ENCODE data around the gene FAM131A.
"Not testable (repeated sequence)": the region's sequence is repeated elsewhere in the genome, so short reads cannot be mapped to it uniquely, and the experiment has no call there.

Gene FAM131A

DNA sequence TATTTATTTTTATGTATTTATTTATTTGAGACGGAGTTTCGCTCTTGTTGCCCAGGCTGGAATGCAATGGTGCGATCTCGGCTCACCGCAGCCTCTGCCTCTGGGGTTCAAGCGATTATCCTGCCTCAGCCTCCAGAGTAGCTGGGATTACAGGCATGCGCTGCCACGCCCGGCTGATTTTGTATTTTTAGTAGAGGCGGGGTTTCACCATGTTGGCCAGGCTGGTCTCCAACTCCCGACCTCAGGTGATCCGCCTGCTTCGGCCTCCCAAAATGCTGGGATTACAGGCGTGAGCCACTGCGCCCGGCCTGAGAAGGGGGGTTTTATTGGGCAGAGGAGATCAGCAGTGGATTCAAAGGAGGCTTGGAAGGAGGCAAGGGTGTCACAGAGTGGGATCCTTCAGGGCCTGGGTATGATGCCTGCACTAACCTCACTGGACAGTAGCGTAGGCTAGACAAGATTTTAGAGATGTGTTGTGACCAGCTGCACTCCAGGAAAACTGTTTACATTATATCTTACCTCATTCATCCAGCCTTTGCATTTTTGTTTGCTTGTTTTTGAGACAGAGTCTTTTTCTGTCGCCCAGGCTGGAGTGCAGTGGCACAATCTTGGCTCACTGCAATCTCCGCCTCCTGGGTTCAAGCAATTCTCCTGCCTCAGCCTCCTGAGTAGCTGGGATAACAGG lies 2.2 kb downstream of the FAM131A start:
- not testable (repeated sequence) for DNase-seq (ENCODE audit: low read depth in 2 of 2)

DNA sequence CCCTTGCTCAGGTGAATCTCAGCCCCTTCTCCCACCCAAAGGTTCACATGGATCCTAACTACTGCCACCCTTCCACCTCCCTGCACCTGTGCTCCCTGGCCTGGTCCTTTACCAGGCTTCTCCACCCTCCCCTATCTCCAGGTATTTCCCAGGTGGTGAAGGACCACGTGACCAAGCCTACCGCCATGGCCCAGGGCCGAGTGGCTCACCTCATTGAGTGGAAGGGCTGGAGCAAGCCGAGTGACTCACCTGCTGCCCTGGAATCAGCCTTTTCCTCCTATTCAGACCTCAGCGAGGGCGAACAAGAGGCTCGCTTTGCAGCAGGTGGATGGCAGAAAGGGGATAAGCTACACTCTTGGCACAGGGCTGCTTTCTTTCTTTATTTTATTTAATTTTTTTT lies 4.5 kb downstream of the FAM131A start:
- no peak for DNase-seq (ENCODE audit: low read depth in 2 of 2)

DNA sequence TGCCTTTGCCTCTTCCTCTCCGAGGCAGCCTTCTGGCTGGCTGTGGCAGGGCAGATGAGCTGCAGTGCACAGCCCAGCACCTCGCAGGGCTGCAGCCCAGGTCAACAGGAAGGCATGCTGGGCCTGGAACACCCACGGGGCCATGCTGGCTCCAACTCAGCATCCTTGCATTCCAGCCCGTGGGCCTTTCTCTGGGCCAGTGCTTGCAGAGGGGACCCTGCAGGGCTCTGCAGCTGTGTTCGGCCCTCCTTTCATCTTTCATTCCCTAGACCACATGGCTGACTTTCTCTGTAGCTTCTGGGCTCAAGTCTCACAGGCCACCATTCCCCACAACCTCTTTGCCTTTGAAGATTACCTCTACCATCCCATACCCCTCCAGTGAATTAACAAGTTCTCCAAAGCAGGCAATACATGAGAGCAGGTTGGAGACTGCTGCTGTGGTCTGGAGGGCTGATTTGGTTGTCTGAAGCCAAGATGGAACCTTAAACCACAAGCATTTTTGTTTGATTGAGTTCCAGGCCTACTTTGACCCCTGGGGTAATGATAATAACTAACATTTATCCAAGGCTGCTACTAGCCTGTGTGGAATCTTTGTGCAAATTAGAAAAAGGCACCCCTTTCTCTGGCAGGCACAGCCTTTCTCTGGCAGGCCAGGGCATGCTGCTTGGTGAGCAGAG lies 5.9 kb downstream of the FAM131A start:
- DNase-seq (ENCODE audit: low read depth in 2 of 2) = no peak

DNA sequence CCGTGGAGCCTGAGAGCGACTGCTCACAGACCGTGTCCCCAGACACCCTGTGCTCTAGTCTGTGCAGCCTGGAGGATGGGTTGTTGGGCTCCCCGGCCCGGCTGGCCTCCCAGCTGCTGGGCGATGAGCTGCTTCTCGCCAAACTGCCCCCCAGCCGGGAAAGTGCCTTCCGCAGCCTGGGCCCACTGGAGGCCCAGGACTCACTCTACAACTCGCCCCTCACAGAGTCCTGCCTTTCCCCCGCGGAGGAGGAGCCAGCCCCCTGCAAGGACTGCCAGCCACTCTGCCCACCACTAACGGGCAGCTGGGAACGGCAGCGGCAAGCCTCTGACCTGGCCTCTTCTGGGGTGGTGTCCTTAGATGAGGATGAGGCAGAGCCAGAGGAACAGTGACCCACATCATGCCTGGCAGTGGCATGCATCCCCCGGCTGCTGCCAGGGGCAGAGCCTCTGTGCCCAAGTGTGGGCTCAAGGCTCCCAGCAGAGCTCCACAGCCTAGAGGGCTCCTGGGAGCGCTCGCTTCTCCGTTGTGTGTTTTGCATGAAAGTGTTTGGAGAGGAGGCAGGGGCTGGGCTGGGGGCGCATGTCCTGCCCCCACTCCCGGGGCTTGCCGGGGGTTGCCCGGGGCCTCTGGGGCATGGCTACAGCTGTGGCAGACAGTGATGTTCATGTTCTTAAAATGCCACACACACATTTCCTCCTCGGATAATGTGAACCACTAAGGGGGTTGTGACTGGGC lies 7.3 kb downstream of the FAM131A start:
- no peak for DNase-seq (ENCODE audit: low read depth in 2 of 2)

DNA sequence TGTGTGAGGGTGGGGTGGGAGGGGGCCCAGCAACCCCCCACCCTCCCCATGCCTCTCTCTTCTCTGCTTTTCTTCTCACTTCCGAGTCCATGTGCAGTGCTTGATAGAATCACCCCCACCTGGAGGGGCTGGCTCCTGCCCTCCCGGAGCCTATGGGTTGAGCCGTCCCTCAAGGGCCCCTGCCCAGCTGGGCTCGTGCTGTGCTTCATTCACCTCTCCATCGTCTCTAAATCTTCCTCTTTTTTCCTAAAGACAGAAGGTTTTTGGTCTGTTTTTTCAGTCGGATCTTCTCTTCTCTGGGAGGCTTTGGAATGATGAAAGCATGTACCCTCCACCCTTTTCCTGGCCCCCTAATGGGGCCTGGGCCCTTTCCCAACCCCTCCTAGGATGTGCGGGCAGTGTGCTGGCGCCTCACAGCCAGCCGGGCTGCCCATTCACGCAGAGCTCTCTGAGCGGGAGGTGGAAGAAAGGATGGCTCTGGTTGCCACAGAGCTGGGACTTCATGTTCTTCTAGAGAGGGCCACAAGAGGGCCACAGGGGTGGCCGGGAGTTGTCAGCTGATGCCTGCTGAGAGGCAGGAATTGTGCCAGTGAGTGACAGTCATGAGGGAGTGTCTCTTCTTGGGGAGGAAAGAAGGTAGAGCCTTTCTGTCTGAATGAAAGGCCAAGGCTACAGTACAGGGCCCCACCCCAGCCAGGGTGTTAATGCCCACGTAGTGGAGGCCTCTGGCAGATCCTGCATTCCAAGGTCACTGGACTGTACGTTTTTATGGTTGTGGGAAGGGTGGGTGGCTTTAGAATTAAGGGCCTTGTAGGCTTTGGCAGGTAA lies 8.1 kb downstream of the FAM131A start:
- no peak for DNase-seq (ENCODE audit: low read depth in 2 of 2)

DNA sequence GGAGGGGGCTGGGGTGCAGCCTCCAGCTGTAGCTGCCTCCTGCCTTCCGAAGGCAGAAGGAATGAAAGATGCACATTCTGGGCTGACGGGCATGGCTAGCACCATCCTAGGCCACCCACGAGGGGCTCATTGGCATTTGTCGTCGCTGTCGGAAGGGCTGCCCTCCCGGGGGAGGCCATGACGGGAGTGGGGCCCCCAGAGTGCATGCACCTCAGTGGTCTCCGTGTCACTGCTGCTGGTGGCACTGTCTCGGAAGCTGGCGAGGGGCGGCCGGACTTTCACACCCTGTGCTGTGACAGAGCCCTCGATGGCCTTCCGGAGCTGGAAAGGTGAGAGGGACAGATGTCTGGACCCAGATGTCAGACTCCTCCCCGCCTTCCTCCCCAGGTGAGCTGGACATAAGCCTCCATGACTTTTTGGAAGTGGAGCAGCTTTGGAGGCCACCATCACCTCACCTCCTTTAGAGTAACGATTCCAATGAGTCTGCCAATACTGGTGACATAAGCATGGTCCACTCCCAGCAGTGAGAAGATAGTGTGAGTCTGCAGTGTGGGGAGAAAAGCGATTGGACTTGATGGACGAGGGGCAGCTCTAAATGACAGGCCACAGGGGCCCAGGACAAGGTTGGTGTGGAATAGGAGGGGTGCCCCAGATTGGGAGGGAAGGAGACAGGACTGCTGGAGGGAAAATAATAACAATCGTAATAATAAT lies 9.2 kb downstream of the FAM131A start:
- no peak for DNase-seq (ENCODE audit: low read depth in 2 of 2)

DNA sequence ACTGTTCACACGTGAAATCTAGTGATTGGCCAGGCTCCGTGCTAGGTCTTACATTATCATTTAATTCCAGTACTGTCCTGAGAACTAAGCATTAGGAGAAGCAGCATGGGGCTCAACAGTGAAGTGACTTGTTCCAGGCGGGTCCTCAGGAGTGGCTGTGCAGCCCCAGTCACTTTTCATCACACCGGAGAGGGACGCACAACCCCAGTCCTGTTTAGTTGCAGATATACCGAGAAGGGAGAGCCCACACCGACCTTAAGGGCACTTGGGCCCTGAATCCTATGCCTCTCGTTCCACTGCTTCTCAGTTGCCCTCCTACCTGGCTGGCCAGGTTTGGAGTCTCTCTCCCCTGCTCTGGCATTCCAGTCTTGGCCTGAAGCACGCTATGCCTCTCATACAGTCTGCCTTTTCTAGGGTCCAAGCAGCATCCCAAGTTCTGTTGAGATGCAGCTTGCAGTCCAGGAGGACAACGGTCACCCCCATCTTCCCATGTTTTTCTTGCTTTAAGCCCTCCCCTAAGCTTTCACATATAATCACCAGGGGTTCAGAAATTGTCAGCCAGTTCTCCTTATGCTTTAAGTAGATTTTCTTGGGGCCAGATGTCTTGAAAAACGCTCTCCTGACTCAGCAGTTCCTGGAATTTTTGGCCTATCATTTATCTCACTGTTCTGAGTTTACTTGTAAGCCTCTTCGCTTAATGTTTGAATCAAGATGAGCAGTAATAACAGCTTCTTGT lies 10.1 kb downstream of the FAM131A start:
- DNase-seq (ENCODE audit: low read depth in 2 of 2) = no peak

DNA sequence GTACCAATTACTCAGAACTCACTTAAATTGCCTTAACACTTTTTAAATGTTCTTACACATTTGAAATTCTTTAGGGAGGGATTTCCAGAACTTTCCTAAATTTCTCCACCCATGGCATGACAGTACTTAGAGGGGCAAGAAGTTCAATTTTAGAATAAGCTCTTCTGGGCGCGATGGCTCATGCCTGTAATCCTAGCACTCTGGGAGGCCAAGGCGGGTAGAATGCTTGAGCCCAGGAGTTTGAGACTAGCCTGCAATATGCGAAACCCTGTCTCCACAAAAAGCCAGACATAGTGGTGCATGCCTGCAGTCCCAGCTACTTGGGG lies 10.6 kb downstream of the FAM131A start:
- DNase-seq (ENCODE audit: low read depth in 2 of 2) = no peak

DNA sequence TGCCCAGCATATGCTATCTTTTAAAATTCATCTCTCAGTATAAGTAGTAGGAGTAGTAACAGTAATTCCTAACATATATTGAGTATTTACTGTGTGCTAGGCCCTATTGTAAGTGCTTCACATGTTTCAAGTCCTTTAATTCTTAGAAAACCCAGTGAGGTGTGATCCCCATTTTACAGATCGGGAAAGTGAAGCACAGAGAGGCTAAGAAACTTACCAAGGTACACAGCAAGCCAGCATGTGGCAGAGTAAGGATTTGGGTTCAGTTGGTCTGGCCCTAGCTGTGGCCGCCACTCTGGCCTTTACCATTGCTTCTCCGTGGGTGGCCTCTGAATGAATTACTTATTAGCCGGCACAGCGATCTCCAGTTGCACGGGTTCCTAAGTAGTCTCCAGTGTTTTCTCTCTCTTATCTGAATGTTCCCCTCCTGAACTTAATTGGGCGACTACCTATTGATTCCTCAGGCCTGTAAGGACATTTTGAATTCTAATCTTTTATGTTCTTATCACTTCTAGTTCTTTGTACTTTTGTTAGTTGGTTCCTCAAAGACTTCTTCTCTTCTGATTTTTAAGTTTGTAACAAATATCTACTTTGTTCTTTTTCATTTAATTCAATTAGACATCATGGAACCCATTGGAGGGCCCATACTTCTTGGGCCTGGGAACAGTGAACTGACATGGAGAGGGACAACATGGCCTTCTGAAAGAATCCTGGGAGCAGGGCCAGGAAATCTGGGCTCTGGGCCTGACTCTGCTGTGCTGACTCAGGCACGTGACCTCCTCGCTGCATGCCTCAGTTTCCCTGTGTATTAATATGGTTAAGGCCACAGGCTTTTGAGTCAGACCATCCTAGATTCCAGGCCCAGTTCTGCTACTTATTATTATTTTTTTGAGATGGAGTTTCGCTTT lies 12.4 kb downstream of the FAM131A start:
- no peak for DNase-seq (ENCODE audit: low read depth in 2 of 2)

DNA sequence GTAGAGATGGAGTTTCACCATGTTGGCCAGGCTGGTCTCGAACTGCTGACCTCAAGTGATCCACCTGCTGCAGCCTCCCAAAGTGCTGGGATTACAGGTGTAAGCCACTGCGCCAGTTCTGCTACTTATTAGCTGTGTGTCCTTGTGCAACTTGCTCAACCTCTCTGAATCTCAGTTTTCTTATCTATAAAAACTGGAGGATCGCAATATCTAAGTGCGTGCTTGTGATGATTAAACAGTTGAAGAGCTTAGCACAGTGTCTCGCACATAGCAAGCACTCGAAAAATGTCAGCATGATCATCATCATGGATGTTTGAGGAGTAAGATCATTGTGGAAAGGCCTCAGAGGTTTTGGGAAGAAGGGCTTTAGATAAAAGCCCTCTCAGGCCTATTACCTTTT lies 13.2 kb downstream of the FAM131A start:
- no peak for DNase-seq (ENCODE audit: low read depth in 2 of 2)

DNA sequence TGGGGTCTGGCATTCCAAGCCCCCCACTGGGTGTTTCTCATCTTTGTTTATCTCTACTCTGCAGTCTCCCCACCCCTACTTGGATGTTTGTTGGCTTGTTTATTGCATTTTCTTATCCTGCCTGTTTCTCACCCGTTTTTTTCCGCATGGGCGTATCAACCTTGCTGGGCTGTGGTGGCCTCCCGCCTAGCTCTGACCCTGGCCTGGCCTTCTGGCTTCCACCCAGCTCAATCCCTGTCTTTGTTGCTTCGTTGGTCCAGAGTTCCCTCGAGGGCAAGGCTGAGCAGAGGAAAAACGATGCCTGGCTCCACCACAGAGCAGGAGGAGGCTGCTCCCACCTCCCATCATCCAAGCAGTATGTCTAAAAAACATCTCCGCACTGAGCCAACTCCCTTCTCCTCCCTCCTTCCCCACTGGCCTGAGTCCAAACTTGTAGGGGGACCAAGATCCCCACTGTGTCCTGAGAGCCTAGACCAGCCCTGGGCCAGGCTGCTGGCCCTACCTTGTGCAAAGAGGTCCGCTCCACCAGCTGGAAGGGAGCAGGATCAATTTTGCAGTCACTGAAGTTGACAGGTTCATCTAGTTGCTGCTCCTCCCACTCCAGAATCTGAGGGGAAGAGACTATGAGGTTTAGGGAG lies 14.2 kb downstream of the FAM131A start:
- DNase-seq (ENCODE audit: low read depth in 2 of 2) = no peak

DNA sequence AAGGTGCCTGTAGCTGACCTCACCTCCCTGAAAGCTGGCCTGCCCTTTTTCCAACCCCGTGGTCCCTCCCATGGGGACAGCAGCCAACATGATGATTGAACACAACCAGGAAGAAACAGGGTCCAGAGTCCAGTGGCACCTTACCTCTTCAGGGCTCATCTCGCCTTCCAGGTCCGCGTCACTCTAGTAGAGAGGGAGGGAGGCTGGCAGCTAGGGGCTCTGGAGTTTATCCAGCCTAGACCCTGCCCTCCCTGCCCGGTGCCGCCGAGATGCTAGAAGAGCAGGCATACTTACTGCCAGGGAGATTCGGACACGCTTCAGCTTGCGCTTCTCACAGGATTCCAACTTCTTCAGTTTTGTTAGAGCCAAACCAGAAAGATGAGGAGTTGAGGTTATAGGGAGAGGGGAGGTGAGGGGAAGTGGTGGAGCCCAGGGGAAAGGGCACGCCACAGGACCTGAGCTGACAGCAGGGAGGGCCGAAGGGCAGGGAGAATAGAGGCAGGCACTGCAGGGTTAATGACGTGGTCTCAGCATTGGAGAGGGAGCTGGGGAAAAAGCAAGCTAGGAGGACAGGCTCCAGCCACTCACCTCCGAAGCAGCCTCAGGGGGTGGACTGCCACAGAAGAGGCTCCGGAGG lies 14.9 kb downstream of the FAM131A start:
- no peak for DNase-seq (ENCODE audit: low read depth in 2 of 2)

DNA sequence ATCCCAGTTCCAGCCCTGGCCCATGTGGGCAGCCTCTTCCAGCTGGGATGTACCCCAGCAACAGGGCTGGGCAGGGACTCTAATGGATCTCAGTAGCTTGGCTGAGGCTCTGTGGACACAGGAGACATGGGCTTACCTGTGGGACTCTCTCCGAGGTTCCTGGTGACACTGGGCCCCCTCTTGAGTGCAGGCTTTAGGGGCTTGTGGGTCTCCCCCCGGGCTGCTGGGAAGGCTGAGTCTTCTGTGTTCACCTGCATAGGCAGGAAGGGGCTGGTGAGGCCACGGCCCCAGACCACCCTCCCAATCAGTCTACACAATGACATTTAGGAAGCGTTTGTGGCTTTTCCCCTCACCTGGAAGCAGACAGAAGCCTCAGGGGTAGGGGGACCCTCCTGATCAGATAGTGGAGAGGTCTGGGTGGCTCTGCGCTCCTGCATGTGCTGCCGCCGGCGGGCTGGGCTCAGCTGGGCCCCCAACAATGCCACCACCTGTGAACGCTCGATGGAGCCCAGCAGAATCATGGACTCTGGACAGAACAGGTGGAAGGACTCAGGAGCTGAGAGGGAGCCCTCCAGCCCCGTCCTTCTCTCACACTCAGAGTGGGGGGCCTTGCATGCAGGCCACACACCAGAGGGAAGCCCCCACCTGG lies 15.6 kb downstream of the FAM131A start:
- DNase-seq (ENCODE audit: low read depth in 2 of 2) = no peak

DNA sequence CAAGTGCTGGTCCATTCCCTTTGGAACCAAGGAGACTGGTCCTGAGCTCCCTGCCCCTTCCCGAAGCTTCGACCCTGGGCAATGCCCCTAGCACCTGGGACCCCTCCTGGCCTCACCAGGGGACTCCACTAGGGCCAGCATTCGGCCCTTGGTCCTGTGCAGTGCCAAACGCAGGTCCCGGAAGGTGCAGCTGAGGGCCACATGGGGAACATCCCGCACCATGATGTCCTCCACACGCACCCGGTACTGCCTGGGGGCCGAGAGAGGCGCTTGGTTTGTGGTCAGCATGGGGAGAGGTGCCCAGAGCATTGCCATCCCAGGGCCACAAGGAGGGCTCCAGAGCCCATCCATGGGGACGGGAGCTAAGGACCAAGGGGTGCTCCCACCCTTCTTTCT lies 16.1 kb downstream of the FAM131A start:
- DNase-seq (ENCODE audit: low read depth in 2 of 2) = no peak

DNA sequence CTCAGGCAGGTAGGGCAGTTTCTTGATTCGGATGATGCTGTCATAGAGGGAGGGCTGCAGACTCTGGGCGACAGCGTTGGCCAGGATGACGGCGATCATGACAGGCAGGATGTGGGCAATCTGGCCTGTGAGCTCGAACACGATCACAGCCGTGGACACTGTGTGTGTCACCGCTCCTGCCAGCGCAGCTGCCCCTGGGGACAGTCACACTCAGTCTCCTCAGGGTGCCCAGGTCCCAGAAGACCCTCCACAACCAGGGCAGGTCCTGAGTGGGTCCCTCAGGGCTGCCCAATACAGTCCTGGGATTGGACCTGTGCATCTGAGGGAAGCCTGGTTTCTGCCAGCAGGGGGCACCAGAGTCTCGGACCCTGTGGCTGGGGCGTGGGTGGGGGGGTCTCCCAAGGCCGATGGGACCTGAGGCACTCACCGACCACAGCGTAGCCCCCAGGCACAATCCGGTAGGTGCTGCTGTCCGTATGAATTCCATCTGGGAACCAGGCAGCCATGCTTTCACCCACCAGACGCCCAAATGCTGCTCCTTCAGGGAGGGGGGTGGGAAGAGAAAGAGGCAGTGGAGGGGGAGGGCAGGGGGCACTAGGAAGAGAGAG lies 16.8 kb downstream of the FAM131A start:
- peak in 1 of 2 donors; percentile 63 for DNase-seq (ENCODE audit: low read depth in 2 of 2)

DNA sequence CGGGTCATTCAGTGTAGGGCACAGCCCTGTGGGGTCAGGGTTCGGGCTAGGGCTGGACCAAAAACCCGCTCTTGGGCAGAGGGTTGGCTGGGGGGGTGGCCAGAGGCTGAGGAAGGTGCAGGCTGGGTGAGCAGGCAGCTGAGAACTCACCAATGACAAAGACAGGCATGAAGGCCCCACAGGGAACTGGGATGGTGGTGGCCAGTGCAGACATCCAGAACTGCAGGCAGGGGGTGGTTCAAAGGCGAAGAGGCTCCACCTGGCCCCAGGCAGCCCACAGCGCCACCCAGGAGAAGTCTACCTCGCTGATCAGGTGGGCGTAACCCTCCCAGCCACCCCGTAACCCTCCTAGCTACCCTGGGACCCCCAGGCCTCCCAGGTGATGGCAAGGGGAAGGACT lies 17.4 kb downstream of the FAM131A start:
- no peak for DNase-seq (ENCODE audit: low read depth in 2 of 2)

DNA sequence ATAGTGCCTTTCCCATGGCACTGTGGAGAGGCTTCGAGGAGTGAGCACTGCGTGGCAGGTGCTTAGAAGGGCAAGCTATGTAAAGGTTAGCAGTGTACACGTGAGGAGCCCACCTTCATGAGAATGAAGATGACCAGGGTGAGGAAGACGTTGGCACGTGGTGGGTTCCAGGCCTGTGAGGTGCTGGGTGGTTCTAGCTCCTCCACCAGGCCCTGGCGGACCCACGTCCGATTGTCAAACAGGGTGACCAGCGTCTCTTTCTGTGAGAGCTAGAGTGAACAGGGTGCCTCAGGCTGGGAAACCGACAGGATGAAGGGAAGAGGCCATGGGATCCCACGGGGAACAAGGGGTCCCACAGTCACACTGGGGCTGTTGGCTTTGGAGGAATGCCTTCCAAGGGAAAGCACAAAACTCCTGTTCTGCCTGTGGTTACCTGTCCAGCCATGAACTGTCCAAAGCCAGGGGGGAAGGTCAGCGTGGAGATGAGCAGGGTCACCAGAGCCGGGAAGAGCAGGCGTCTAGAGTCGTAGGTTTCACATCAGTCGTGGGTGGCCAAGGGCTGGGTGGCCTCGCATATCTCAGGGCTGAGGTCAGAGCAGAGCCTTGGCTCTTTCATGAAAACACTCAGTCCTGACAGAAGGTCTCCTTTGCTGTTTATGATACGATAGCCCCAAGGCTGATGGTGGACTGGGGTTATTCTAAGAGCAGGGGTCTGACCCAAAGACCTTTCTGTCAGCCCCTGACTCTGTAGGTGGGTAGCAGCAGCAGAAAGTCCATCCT lies 18.1 kb downstream of the FAM131A start:
- DNase-seq (ENCODE audit: low read depth in 2 of 2) = no peak

Data from stimulated activated CD4-positive, alpha-beta T cell treated with anti-CD3 and anti-CD28 coated beads, Interleukin-15, amount 100 ng/mL, for 48 hours (primary cell).